Measurements from ENCODE around the gene PTPRK.

- TF ChIP-seq ELK1 (CRISPR knock-in tag; IDR thresholded peaks at IDR 0.05) (no peak), ZNF217 (CRISPR knock-in tag; IDR thresholded peaks at IDR 0.05) (no peak), ARID3B (CRISPR knock-in tag; IDR thresholded peaks at IDR 0.05; ENCODE audit: borderline replicate concordance) (no peak), EGR1 (conservative IDR thresholded peaks at IDR 0.05) (no peak), MEF2D (tag; conservative IDR thresholded peaks at IDR 0.05; ENCODE audit: low read depth) (no peak)
- TF ChIP-seq, protein P1, sequence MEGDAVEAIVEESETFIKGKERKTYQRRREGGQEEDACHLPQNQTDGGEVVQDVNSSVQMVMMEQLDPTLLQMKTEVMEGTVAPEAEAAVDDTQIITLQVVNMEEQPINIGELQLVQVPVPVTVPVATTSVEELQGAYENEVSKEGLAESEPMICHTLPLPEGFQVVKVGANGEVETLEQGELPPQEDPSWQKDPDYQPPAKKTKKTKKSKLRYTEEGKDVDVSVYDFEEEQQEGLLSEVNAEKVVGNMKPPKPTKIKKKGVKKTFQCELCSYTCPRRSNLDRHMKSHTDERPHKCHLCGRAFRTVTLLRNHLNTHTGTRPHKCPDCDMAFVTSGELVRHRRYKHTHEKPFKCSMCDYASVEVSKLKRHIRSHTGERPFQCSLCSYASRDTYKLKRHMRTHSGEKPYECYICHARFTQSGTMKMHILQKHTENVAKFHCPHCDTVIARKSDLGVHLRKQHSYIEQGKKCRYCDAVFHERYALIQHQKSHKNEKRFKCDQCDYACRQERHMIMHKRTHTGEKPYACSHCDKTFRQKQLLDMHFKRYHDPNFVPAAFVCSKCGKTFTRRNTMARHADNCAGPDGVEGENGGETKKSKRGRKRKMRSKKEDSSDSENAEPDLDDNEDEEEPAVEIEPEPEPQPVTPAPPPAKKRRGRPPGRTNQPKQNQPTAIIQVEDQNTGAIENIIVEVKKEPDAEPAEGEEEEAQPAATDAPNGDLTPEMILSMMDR (IDR thresholded peaks at IDR 0.05 in 2 of 3, conservative IDR thresholded peaks at IDR 0.05 in 1 of 3; ENCODE audit: insufficient read depth in 2 of 3, low read depth in 1 of 3, low read length in 3 of 3): no peak
- TF ChIP-seq, protein P2, sequence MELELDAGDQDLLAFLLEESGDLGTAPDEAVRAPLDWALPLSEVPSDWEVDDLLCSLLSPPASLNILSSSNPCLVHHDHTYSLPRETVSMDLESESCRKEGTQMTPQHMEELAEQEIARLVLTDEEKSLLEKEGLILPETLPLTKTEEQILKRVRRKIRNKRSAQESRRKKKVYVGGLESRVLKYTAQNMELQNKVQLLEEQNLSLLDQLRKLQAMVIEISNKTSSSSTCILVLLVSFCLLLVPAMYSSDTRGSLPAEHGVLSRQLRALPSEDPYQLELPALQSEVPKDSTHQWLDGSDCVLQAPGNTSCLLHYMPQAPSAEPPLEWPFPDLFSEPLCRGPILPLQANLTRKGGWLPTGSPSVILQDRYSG (tag; conservative IDR thresholded peaks at IDR 0.05; ENCODE audit: low read depth): no peak
Measured at GRCh38 chr6:128310451-128310850, 209.9 kb downstream of the PTPRK start.

Data from K562 (cell line).